Gastroesophageal sphincter (tissue), 3 donors: Measurements from ENCODE around the gene RAP1GDS1.

Experiments used
- EP300 ChIP-seq: sonication (generic); formaldehyde crosslinking; IDR thresholded peaks from one replicate; pipeline ENCODE4 v1.6.1; 2017; ENCODE audit warnings: antibody characterized with exemption, mild to moderate bottlenecking
- POLR2A ChIP-seq, 2 donors: fragments of 450-650 bp; IDR thresholded peaks; one replicate each; pipeline ENCODE4 v1.6.1; 2017; ENCODE audit warnings: antibody characterized with exemption in 2 of 2, mild to moderate bottlenecking in 2 of 2, moderate library complexity in 1 of 2
- POLR2AphosphoS5 ChIP-seq: sonication (generic); formaldehyde crosslinking; IDR thresholded peaks from one replicate; pipeline ENCODE4 v1.6.1; 2017; ENCODE audit warnings: antibody characterized with exemption
- TF ChIP-seq, protein P1 (sequence below), 4 experiments: fragments of 200-600 bp in 2 of 4; fragments of 450-650 bp in 2 of 4; sonication (generic) in 1 of 4; IDR thresholded peaks; one replicate each; pipeline ENCODE4 v1.5.1; 2017 to 2019; ENCODE audit warnings: antibody characterized with exemption in 4 of 4, mild to moderate bottlenecking in 2 of 4, moderate library complexity in 2 of 4

- TF ChIP-seq, protein P1, sequence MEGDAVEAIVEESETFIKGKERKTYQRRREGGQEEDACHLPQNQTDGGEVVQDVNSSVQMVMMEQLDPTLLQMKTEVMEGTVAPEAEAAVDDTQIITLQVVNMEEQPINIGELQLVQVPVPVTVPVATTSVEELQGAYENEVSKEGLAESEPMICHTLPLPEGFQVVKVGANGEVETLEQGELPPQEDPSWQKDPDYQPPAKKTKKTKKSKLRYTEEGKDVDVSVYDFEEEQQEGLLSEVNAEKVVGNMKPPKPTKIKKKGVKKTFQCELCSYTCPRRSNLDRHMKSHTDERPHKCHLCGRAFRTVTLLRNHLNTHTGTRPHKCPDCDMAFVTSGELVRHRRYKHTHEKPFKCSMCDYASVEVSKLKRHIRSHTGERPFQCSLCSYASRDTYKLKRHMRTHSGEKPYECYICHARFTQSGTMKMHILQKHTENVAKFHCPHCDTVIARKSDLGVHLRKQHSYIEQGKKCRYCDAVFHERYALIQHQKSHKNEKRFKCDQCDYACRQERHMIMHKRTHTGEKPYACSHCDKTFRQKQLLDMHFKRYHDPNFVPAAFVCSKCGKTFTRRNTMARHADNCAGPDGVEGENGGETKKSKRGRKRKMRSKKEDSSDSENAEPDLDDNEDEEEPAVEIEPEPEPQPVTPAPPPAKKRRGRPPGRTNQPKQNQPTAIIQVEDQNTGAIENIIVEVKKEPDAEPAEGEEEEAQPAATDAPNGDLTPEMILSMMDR (IDR thresholded peaks at IDR 0.05): no peak
- TF ChIP-seq POLR2AphosphoS5: no peak
- no peak for TF ChIP-seq POLR2A (IDR thresholded peaks at IDR 0.05)
- TF ChIP-seq EP300: no peak
Observed at GRCh38 chr4:98290511-98290910, 29.3 kb downstream of the RAP1GDS1 start.
